WTC11 (cell line): ENCODE data around the gene FGF1. TPM values are rescaled to one million over a fixed set of nuclear protein-coding genes. Genes with fewer than 3 reads are reported as not detected.

Experiments
- ATAC-seq: fragments of 200-7000 bp; cut with Tn5 transposase; 2 replicates; pipeline ENCODE4 v1.10.0; 2021; ENCODE audit warnings: mild to moderate bottlenecking, moderate library complexity
- CTCF ChIA-PET: fragments of 300-600 bp; sonication (Branson Sonifier 250); formaldehyde crosslinking; loops from one replicate; lab custom pipeline; 2021; ENCODE audit warnings: antibody characterized with exemption; lab: Charles Lee
- POLR2A ChIA-PET: fragments of 350-600 bp; sonication (Branson Sonifier 250); formaldehyde crosslinking; loops from one replicate; lab custom pipeline; 2021; ENCODE audit warnings: antibody characterized with exemption; lab: Charles Lee
- DNase-seq: peaks from one replicate; pipeline ENCODE4 v3.0.0; 2021; ENCODE audit warnings: low spot score
- H3K27ac Mint-ChIP-seq: 2 replicates; pipeline ENCODE4 v1.8.0; 2021; ENCODE audit warnings: mixed read lengths
- H3K27me3 Mint-ChIP-seq: 2 replicates; pipeline ENCODE4 v1.8.0; 2021; ENCODE audit warnings: low read depth, mild to moderate bottlenecking, moderate library complexity, mixed read lengths
- H3K36me3 Mint-ChIP-seq: 2 replicates; pipeline ENCODE4 v1.8.0; 2021; ENCODE audit warnings: mixed read lengths
- H3K4me1 Mint-ChIP-seq: 2 replicates; pipeline ENCODE4 v1.8.0; 2022; ENCODE audit warnings: mixed read lengths
- H3K4me3 Mint-ChIP-seq: 2 replicates; pipeline ENCODE4 v1.8.0; 2021; ENCODE audit warnings: mild to moderate bottlenecking, moderate library complexity, mixed read lengths
- H3K9me3 Mint-ChIP-seq: 2 replicates; pipeline ENCODE4 v1.8.0; 2021; ENCODE audit warnings: mixed read lengths
- EMX1 ChIP-seq: fragments of 250-450 bp; sonication (Bioruptor Pico); IDR thresholded peaks from 2 replicates; pipeline ENCODE4 v1.8.0; 2021; ENCODE audit warnings: mild to moderate bottlenecking
- ESRRA ChIP-seq: sonication (generic); formaldehyde crosslinking; IDR thresholded peaks from 2 replicates; pipeline ENCODE4 v1.8.1; 2022; ENCODE audit warnings: mild to moderate bottlenecking, missing genetic modification reagents, borderline replicate concordance
- FOXK1 ChIP-seq: sonication (generic); formaldehyde crosslinking; IDR thresholded peaks from 2 replicates; pipeline ENCODE4 v1.8.0; 2022; ENCODE audit warnings: mild to moderate bottlenecking, moderate library complexity, missing genetic modification reagents
- KAT7 ChIP-seq: sonication (generic); formaldehyde crosslinking; IDR thresholded peaks from 2 replicates; pipeline ENCODE4 v1.8.1; 2023; ENCODE audit warnings: missing genetic modification reagents, mild to moderate bottlenecking, borderline replicate concordance
- NFATC4 ChIP-seq: fragments of 250-450 bp; sonication (Bioruptor Pico); IDR thresholded peaks from 2 replicates; pipeline ENCODE4 v1.9.0; 2021; ENCODE audit warnings: mild to moderate bottlenecking
- SP1 ChIP-seq: sonication (generic); formaldehyde crosslinking; conservative IDR thresholded peaks from 2 replicates; pipeline ENCODE4 v1.8.1; 2022; ENCODE audit warnings: missing genetic modification reagents
- ZBTB21 ChIP-seq: sonication (generic); formaldehyde crosslinking; IDR thresholded peaks from 2 replicates; pipeline ENCODE4 v1.8.1; 2023; ENCODE audit warnings: mild to moderate bottlenecking, missing genetic modification reagents, borderline replicate concordance
- total RNA-seq: library from RNA; stranded (reverse); gene quantifications from 3 replicates; pipeline ENCODE4 v1.2.3, GENCODE V29; 2021
- TF ChIP-seq, protein P1 (sequence below): sonication (generic); formaldehyde crosslinking; IDR thresholded peaks from 2 replicates; pipeline ENCODE4 v1.8.0; 2022; ENCODE audit warnings: mild to moderate bottlenecking, missing genetic modification reagents
- TF ChIP-seq, protein P2 (sequence below): sonication (generic); formaldehyde crosslinking; IDR thresholded peaks from 2 replicates; pipeline ENCODE4 v1.8.1; 2023; ENCODE audit warnings: mild to moderate bottlenecking, missing genetic modification reagents
- TF ChIP-seq, protein P3 (sequence below): fragments of 250-450 bp; sonication (Bioruptor Pico); IDR thresholded peaks from 2 replicates; pipeline ENCODE4 v1.8.0; 2021; ENCODE audit warnings: mild to moderate bottlenecking
- TF ChIP-seq, protein P4 (sequence below): fragments of 250-450 bp; sonication (Bioruptor Pico); IDR thresholded peaks from 2 replicates; pipeline ENCODE4 v1.9.0; 2021; ENCODE audit warnings: mild to moderate bottlenecking, borderline replicate concordance
- TF ChIP-seq, protein P5 (sequence below): sonication (generic); formaldehyde crosslinking; IDR thresholded peaks from 2 replicates; pipeline ENCODE4 v1.8.1; 2023; ENCODE audit warnings: mild to moderate bottlenecking, missing genetic modification reagents

Gene FGF1
- total RNA-seq, 1 experiment from 2014 or later = 0.55 TPM

DNA sequence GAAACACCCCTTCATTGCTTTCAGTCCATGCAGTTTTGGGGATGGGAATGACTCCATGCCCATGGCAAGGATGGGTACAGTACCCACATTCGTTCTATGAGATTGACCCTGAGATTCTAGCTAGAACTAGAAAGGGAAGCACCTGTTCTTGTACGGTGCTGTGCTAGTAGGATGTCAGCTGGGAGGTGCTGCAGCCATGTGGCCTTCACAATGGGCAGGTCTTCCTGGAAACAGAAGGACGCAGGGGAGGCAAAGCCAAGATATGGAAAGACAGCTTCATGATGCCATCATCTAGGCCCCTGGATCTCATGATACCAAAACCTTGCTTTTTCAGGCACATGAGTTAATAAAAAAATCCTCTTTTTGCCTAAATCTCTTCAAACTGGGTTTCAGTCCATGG, 10.5 kb upstream of the FGF1 start (continued):
- TF ChIP-seq, protein P1, sequence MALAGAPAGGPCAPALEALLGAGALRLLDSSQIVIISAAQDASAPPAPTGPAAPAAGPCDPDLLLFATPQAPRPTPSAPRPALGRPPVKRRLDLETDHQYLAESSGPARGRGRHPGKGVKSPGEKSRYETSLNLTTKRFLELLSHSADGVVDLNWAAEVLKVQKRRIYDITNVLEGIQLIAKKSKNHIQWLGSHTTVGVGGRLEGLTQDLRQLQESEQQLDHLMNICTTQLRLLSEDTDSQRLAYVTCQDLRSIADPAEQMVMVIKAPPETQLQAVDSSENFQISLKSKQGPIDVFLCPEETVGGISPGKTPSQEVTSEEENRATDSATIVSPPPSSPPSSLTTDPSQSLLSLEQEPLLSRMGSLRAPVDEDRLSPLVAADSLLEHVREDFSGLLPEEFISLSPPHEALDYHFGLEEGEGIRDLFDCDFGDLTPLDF (CRISPR knock-in tag) = no peak
- TF ChIP-seq, protein P2, sequence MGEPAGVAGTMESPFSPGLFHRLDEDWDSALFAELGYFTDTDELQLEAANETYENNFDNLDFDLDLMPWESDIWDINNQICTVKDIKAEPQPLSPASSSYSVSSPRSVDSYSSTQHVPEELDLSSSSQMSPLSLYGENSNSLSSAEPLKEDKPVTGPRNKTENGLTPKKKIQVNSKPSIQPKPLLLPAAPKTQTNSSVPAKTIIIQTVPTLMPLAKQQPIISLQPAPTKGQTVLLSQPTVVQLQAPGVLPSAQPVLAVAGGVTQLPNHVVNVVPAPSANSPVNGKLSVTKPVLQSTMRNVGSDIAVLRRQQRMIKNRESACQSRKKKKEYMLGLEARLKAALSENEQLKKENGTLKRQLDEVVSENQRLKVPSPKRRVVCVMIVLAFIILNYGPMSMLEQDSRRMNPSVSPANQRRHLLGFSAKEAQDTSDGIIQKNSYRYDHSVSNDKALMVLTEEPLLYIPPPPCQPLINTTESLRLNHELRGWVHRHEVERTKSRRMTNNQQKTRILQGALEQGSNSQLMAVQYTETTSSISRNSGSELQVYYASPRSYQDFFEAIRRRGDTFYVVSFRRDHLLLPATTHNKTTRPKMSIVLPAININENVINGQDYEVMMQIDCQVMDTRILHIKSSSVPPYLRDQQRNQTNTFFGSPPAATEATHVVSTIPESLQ (CRISPR knock-in tag) = no peak
- TF ChIP-seq ESRRA (CRISPR knock-in tag) (no peak), NFATC4 (CRISPR knock-in tag) (no peak), EMX1 (CRISPR knock-in tag) (no peak), FOXK1 (CRISPR knock-in tag) (no peak), KAT7 (CRISPR knock-in tag) (no peak)
- TF ChIP-seq, protein P3, sequence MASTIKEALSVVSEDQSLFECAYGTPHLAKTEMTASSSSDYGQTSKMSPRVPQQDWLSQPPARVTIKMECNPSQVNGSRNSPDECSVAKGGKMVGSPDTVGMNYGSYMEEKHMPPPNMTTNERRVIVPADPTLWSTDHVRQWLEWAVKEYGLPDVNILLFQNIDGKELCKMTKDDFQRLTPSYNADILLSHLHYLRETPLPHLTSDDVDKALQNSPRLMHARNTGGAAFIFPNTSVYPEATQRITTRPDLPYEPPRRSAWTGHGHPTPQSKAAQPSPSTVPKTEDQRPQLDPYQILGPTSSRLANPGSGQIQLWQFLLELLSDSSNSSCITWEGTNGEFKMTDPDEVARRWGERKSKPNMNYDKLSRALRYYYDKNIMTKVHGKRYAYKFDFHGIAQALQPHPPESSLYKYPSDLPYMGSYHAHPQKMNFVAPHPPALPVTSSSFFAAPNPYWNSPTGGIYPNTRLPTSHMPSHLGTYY = no peak

DNA sequence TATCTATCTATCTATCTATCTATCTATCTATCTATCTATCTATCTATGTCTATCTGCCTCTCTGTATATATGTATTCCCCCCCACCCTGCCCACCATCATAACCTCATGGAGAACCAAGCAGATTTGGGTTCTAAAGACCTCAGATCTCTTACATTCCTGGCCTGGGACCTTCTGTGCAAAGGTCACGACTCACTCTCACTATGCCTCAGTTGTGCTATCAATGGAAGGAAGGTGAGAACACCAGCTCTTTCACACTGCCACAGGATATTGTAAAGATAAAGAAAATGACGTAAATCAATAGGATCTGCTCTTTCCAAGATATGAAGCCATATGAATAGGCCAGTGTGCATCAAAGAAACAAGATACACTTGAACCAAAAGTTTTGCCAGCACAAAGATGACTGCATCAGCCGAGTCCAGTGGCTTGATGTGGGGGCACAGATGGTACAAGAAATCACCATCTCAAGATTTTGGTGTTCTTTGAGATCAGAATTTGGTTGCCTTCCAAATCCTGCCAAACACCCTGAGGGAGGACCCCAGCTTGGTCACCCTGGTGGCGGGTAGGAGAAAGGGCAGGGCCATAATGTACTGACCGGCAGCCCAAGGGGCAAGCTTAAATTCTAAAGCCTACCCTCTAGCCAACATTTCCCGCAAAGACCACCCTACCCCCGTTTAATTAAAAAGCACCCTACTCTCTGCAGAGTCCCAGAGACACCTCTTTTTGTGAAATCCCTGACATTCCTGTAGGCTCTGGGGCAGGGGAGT, 8.4 kb upstream of the FGF1 start:
- CTCF ChIA-PET = interaction anchor here (0.6 to 7.2 kb wide), 10 partner anchors 9 to 701 kb away, joined by 3 to 70 read pairs (median 4); partner anchors contain the start of gene FGF1
- DNase-seq (no peak), ATAC-seq (no peak)
- Mint-ChIP-seq H3K4me3 (no peak overlapping the region), H3K27me3 (no peaks in the 10 kb centered on the region), H3K27ac (no peak overlapping the region), H3K36me3 (no peaks in the 10 kb centered on the region), H3K9me3 (peaks cover 4% of the 10 kb centered on the region), H3K4me1 (peaks cover 26% of the 10 kb centered on the region)
- TF ChIP-seq, protein P4, sequence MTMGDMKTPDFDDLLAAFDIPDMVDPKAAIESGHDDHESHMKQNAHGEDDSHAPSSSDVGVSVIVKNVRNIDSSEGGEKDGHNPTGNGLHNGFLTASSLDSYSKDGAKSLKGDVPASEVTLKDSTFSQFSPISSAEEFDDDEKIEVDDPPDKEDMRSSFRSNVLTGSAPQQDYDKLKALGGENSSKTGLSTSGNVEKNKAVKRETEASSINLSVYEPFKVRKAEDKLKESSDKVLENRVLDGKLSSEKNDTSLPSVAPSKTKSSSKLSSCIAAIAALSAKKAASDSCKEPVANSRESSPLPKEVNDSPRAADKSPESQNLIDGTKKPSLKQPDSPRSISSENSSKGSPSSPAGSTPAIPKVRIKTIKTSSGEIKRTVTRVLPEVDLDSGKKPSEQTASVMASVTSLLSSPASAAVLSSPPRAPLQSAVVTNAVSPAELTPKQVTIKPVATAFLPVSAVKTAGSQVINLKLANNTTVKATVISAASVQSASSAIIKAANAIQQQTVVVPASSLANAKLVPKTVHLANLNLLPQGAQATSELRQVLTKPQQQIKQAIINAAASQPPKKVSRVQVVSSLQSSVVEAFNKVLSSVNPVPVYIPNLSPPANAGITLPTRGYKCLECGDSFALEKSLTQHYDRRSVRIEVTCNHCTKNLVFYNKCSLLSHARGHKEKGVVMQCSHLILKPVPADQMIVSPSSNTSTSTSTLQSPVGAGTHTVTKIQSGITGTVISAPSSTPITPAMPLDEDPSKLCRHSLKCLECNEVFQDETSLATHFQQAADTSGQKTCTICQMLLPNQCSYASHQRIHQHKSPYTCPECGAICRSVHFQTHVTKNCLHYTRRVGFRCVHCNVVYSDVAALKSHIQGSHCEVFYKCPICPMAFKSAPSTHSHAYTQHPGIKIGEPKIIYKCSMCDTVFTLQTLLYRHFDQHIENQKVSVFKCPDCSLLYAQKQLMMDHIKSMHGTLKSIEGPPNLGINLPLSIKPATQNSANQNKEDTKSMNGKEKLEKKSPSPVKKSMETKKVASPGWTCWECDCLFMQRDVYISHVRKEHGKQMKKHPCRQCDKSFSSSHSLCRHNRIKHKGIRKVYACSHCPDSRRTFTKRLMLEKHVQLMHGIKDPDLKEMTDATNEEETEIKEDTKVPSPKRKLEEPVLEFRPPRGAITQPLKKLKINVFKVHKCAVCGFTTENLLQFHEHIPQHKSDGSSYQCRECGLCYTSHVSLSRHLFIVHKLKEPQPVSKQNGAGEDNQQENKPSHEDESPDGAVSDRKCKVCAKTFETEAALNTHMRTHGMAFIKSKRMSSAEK (CRISPR knock-in tag) = no peak
- TF ChIP-seq SP1 (no peak), ZBTB21 (CRISPR knock-in tag) (no peak)
- TF ChIP-seq, protein P5, sequence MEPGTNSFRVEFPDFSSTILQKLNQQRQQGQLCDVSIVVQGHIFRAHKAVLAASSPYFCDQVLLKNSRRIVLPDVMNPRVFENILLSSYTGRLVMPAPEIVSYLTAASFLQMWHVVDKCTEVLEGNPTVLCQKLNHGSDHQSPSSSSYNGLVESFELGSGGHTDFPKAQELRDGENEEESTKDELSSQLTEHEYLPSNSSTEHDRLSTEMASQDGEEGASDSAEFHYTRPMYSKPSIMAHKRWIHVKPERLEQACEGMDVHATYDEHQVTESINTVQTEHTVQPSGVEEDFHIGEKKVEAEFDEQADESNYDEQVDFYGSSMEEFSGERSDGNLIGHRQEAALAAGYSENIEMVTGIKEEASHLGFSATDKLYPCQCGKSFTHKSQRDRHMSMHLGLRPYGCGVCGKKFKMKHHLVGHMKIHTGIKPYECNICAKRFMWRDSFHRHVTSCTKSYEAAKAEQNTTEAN (CRISPR knock-in tag) = no peak
- POLR2A ChIA-PET = interaction anchor here (0.6 kb wide), 1 partner anchor 703 kb away, joined by 3 read pairs; no protein-coding TSS in a partner anchor
